Measurements from ENCODE around the gene CYP27C1. TPM values are rescaled to one million over a fixed set of nuclear protein-coding genes. Genes with fewer than 3 reads are reported as not detected.

Gene CYP27C1
- total and polyA plus RNA-seq, 4 donors, result 0.02 to 0.14 (median 0.07) TPM

DNA sequence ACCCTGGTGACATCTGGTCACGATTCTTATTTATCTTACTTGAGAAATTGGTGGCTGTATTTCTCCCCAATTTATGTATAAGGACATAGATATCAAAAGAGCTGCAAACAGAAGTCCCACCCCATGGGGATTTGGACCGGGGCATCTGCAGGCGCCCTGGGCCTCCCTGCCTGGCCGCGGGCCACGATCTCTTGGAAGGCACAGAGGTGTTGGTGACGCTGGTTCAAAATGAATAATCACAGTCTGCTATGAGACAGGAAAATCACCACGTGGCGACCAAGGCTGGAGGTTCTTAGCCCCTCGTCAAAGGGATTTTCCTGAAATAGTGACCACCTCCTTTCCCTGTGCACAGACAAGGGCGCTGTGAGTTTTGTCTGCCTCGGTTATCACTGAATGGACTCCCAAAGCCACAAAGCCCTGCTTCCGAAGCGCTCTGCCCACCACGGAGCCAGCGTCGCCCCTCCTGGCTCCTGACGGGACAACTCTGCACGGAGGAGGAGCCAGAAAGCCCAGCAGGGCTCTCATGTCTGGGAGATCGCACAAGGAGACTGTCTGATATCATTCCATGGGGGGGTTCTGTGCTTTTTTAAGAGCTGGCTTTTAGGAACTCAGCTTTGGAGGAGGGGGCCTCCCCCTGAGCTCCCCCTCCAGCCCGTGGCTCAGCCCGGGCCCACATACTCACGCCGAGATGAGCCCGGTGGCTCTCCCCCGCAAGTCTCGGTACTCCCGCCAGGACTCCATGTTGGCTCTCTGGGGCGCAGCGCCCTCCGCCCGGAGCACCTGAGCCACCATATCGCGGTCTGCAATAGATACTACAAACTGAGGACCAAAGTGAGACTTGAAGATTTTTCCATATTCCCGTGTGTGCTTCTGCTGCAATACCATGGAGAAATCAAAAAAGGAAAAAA lies 14.6 kb downstream of the CYP27C1 start:
- H3K4me3 ChIP-seq (ENCODE audit: low read depth in 1 of 3, low read length in 3 of 3), result no peak overlapping the region
- H3K36me3 ChIP-seq (ENCODE audit: control insufficient read depth in 4 of 4, insufficient read depth in 3 of 4, low read depth in 1 of 4, low read length in 3 of 4), result no peaks in the 10 kb centered on the region
- TF ChIP-seq EGR1 (IDR thresholded peaks at IDR 0.05; ENCODE audit: low read depth in 2 of 2) (no peak), TAF1 (conservative IDR thresholded peaks at IDR 0.05) (no peak), NR2F2 (IDR thresholded peaks at IDR 0.05) (no peak), YY1 (IDR thresholded peaks at IDR 0.05) (no peak)
- H3K4me1 ChIP-seq (ENCODE audit: control insufficient read depth in 4 of 4, insufficient read depth in 4 of 4, low read length in 3 of 4), result no peaks in the 10 kb centered on the region
- no peak overlapping the region for H3K9ac ChIP-seq (ENCODE audit: low read depth in 1 of 2, low read length in 2 of 2)
- no peak overlapping the region for H3K27ac ChIP-seq (ENCODE audit: low read depth in 1 of 2, low read length in 2 of 2)
- WGBS, result 83% methylated on average over 35 of the region's 35 CpGs
- H3K27me3 ChIP-seq (ENCODE audit: control insufficient read depth in 4 of 4, insufficient read depth in 4 of 4, low read length in 3 of 4), result no peaks in the 10 kb centered on the region
- DNase-seq (ENCODE audit: low spot score), result no peak
- no peaks in the 10 kb centered on the region for H3K9me3 ChIP-seq (ENCODE audit: control insufficient read depth in 4 of 4, low read length in 3 of 4)

- DNase-seq (ENCODE audit: low spot score), result no peak
- TF ChIP-seq ATF3 (IDR thresholded peaks at IDR 0.05), result no peak
- TF ChIP-seq, protein P1, sequence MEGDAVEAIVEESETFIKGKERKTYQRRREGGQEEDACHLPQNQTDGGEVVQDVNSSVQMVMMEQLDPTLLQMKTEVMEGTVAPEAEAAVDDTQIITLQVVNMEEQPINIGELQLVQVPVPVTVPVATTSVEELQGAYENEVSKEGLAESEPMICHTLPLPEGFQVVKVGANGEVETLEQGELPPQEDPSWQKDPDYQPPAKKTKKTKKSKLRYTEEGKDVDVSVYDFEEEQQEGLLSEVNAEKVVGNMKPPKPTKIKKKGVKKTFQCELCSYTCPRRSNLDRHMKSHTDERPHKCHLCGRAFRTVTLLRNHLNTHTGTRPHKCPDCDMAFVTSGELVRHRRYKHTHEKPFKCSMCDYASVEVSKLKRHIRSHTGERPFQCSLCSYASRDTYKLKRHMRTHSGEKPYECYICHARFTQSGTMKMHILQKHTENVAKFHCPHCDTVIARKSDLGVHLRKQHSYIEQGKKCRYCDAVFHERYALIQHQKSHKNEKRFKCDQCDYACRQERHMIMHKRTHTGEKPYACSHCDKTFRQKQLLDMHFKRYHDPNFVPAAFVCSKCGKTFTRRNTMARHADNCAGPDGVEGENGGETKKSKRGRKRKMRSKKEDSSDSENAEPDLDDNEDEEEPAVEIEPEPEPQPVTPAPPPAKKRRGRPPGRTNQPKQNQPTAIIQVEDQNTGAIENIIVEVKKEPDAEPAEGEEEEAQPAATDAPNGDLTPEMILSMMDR (IDR thresholded peaks at IDR 0.05; ENCODE audit: low read depth, low read length, missing input control), result no peak
- TF ChIP-seq FOXA1 (IDR thresholded peaks at IDR 0.05), result no peak
- TF ChIP-seq SP1 (IDR thresholded peaks at IDR 0.05), result no peak
- TF ChIP-seq YY1 (IDR thresholded peaks at IDR 0.05), result no peak
- TF ChIP-seq, protein P2, sequence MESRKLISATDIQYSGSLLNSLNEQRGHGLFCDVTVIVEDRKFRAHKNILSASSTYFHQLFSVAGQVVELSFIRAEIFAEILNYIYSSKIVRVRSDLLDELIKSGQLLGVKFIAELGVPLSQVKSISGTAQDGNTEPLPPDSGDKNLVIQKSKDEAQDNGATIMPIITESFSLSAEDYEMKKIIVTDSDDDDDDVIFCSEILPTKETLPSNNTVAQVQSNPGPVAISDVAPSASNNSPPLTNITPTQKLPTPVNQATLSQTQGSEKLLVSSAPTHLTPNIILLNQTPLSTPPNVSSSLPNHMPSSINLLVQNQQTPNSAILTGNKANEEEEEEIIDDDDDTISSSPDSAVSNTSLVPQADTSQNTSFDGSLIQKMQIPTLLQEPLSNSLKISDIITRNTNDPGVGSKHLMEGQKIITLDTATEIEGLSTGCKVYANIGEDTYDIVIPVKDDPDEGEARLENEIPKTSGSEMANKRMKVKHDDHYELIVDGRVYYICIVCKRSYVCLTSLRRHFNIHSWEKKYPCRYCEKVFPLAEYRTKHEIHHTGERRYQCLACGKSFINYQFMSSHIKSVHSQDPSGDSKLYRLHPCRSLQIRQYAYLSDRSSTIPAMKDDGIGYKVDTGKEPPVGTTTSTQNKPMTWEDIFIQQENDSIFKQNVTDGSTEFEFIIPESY (IDR thresholded peaks at IDR 0.05), result no peak
- TF ChIP-seq JUND (IDR thresholded peaks at IDR 0.05), result no peak
- TF ChIP-seq RAD21 (IDR thresholded peaks at IDR 0.05), result no peak
- TF ChIP-seq, protein P3, sequence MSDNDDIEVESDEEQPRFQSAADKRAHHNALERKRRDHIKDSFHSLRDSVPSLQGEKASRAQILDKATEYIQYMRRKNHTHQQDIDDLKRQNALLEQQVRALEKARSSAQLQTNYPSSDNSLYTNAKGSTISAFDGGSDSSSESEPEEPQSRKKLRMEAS (IDR thresholded peaks at IDR 0.05), result no peak
- no peak for TF ChIP-seq NR2F2 (IDR thresholded peaks at IDR 0.05)
- TF ChIP-seq EGR1 (IDR thresholded peaks at IDR 0.05; ENCODE audit: low read depth in 2 of 2), result no peak
- TF ChIP-seq, protein P4, sequence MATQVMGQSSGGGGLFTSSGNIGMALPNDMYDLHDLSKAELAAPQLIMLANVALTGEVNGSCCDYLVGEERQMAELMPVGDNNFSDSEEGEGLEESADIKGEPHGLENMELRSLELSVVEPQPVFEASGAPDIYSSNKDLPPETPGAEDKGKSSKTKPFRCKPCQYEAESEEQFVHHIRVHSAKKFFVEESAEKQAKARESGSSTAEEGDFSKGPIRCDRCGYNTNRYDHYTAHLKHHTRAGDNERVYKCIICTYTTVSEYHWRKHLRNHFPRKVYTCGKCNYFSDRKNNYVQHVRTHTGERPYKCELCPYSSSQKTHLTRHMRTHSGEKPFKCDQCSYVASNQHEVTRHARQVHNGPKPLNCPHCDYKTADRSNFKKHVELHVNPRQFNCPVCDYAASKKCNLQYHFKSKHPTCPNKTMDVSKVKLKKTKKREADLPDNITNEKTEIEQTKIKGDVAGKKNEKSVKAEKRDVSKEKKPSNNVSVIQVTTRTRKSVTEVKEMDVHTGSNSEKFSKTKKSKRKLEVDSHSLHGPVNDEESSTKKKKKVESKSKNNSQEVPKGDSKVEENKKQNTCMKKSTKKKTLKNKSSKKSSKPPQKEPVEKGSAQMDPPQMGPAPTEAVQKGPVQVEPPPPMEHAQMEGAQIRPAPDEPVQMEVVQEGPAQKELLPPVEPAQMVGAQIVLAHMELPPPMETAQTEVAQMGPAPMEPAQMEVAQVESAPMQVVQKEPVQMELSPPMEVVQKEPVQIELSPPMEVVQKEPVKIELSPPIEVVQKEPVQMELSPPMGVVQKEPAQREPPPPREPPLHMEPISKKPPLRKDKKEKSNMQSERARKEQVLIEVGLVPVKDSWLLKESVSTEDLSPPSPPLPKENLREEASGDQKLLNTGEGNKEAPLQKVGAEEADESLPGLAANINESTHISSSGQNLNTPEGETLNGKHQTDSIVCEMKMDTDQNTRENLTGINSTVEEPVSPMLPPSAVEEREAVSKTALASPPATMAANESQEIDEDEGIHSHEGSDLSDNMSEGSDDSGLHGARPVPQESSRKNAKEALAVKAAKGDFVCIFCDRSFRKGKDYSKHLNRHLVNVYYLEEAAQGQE (IDR thresholded peaks at IDR 0.05), result no peak
- TF ChIP-seq GABPA (IDR thresholded peaks at IDR 0.05 in 1 of 2, conservative IDR thresholded peaks at IDR 0.05 in 1 of 2), result no peak
- TF ChIP-seq HNF4G (IDR thresholded peaks at IDR 0.05), result no peak
- Histone ChIP-seq H3K9me3 (ENCODE audit: control insufficient read depth in 4 of 4, low read length in 3 of 4) (no peaks in the 10 kb centered on the region), H3K4me3 (ENCODE audit: low read depth in 1 of 3, low read length in 3 of 3) (no peak overlapping the region), H3K9ac (ENCODE audit: low read depth in 1 of 2, low read length in 2 of 2) (no peak overlapping the region), H3K27ac (ENCODE audit: low read depth in 1 of 2, low read length in 2 of 2) (no peak overlapping the region), H3K27me3 (ENCODE audit: control insufficient read depth in 4 of 4, insufficient read depth in 4 of 4, low read length in 3 of 4) (no peaks in the 10 kb centered on the region), H3K36me3 (ENCODE audit: control insufficient read depth in 4 of 4, insufficient read depth in 3 of 4, low read depth in 1 of 4, low read length in 3 of 4) (no peaks in the 10 kb centered on the region), H3K4me1 (ENCODE audit: control insufficient read depth in 4 of 4, insufficient read depth in 4 of 4, low read length in 3 of 4) (peaks cover 0 to 5% (median 2%) of the 10 kb centered on the region in 4 donors)
- WGBS, result 76% methylated on average over 5 of the region's 5 CpGs
These were observed 18.6 kb downstream of the CYP27C1 start for GRCh38 chr2:127201452-127201851.

Data from liver (tissue), 9 donors.